T-helper 1 cell treated with Interleukin-12 subunit alpha and Interleukin-12 subunit beta and Interleukin-4 antibody, amounts not matched to agents 30 μg/mL and 1 μg/mL, for 36 hours (primary cell): ENCODE measurements around the gene KDM4B.

Experiments
- H3K27ac Mint-ChIP-seq: one replicate; pipeline ENCODE4 v1.8.0; 2021; ENCODE audit warnings: mild to moderate bottlenecking, mixed read lengths
- H3K27me3 Mint-ChIP-seq: one replicate; pipeline ENCODE4 v1.8.0; 2021; ENCODE audit warnings: low read depth, mixed read lengths
- H3K36me3 Mint-ChIP-seq: one replicate; pipeline ENCODE4 v1.8.0; 2021; ENCODE audit warnings: low read depth, mixed read lengths
- H3K4me1 Mint-ChIP-seq: one replicate; pipeline ENCODE4 v1.8.0; 2021; ENCODE audit warnings: low read depth, mixed read lengths
- H3K4me3 Mint-ChIP-seq: one replicate; pipeline ENCODE4 v1.8.0; 2021; ENCODE audit warnings: mild to moderate bottlenecking, moderate library complexity, mixed read lengths
- H3K9me3 Mint-ChIP-seq: one replicate; pipeline ENCODE4 v1.8.0; 2021; ENCODE audit warnings: mixed read lengths

Gene KDM4B

DNA sequence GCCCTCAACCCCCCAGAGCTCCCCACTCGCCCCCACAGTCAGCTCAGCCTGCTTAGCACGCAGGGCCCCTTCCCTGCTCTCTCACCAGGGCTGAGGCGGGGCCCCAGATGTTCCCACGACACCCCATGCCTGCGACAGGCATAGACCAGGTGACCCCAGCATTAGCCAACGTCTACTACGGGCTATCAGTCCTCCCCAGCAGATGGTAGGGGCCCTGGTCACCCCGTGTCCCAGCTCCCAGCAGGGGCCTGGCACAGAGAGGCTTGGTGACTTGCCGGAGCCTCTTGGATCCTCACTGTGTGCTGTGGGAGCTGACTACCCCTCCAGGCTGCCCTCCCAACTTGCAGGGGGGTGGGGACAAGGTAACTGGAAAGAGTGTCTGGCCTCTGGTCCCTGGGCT lies 80.6 kb downstream of the KDM4B start:
- Mint-ChIP-seq H3K9me3 (no peaks in the 10 kb centered on the region), H3K27ac (no peak overlapping the region), H3K27me3 (no peaks in the 10 kb centered on the region), H3K4me1 (no peaks in the 10 kb centered on the region), H3K4me3 (no peak overlapping the region), H3K36me3 (peaks cover 3% of the 10 kb centered on the region)

DNA sequence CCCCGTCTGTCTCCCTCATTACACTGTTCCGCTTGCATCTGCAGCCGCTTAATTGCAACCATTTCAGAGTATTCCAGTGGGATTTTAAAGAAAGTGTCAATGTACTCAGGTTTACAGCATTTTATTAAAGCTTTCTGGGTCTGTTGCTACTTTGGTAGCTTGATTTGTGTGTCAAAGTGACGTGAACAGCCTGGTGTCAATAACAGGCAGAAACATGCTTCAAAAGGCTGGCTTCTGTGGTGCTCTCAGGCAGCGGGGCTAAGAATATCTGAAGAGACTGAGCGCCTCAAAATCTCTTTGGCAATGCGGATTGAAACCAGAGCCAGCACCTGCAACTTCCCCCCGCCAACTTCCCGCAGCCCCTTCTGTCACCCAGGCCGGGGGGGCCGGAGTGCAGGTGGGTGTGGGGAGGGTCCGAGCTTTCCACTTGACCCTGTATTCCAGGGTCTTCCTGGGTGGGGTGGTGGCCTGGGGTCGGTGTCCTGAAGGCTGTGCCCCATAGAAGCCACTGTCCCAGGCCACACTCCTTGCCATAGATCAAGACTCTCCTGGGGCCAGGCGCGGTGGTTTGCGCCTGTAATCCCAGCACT lies 81.2 kb downstream of the KDM4B start:
- H3K27ac Mint-ChIP-seq, result no peak overlapping the region

DNA sequence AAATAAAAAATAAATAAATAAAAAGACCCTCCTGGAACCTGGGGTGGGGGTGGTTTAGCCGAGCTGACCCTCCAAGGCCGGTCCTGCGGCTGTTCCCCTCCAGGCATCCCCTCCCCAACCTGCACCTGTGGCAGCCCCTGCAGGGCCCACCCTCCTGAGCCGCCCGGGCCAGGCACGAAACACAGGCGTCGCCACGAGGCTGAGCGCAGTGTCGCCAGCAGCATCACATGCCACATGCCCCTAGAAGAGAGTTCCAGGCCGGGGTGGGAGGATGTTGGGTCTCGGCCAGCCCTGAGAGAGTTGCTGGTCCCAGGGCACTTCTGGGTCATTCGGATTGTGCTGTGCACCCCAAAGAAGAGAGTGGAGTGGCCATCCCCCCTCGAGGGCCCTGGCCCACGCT lies 82.0 kb downstream of the KDM4B start:
- no peak overlapping the region for H3K27ac Mint-ChIP-seq
- H3K9me3 Mint-ChIP-seq, result no peaks in the 10 kb centered on the region
- no peak overlapping the region for H3K4me3 Mint-ChIP-seq
- no peaks in the 10 kb centered on the region for H3K4me1 Mint-ChIP-seq
- peaks cover 3% of the 10 kb centered on the region for H3K36me3 Mint-ChIP-seq
- no peaks in the 10 kb centered on the region for H3K27me3 Mint-ChIP-seq

More for the DNA sequence above, 81.2 kb downstream of the KDM4B start:
- no peak overlapping the region for H3K4me3 Mint-ChIP-seq
- no peaks in the 10 kb centered on the region for H3K9me3 Mint-ChIP-seq
- peaks cover 3% of the 10 kb centered on the region for H3K36me3 Mint-ChIP-seq
- no peaks in the 10 kb centered on the region for H3K4me1 Mint-ChIP-seq
- no peaks in the 10 kb centered on the region for H3K27me3 Mint-ChIP-seq

DNA sequence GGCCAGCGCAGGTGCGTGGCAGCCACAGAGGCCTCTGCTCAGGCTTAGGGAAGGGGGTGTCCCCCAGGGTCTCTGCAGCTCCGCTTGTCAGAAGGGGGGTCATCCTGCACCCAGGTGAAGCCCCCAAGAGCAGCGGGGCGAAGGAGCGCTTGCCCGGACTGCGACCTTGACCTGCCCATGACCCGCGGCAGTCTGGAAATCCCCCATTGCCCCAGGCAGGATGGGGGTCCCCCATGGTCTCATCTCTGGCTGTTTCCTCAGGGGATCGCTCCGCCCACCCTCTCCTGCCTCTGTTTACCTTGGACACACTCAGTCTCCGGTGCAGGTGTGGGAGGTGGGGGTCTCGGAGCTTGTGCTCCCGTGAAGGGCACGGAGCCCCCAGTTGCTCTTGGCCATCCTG lies 82.7 kb downstream of the KDM4B start:
- no peak overlapping the region for H3K4me3 Mint-ChIP-seq
- no peaks in the 10 kb centered on the region for H3K9me3 Mint-ChIP-seq
- H3K36me3 Mint-ChIP-seq, result peaks cover 3% of the 10 kb centered on the region
- H3K4me1 Mint-ChIP-seq, result no peaks in the 10 kb centered on the region
- H3K27ac Mint-ChIP-seq, result no peak overlapping the region
- H3K27me3 Mint-ChIP-seq, result no peaks in the 10 kb centered on the region

GRCh38 chr19:5052515-5052914 lies 83.6 kb downstream of the KDM4B start:
- Mint-ChIP-seq H3K4me1 (no peaks in the 10 kb centered on the region), H3K36me3 (peaks cover 8% of the 10 kb centered on the region), H3K27ac (no peak overlapping the region), H3K4me3 (no peak overlapping the region), H3K27me3 (no peaks in the 10 kb centered on the region), H3K9me3 (no peaks in the 10 kb centered on the region)

DNA sequence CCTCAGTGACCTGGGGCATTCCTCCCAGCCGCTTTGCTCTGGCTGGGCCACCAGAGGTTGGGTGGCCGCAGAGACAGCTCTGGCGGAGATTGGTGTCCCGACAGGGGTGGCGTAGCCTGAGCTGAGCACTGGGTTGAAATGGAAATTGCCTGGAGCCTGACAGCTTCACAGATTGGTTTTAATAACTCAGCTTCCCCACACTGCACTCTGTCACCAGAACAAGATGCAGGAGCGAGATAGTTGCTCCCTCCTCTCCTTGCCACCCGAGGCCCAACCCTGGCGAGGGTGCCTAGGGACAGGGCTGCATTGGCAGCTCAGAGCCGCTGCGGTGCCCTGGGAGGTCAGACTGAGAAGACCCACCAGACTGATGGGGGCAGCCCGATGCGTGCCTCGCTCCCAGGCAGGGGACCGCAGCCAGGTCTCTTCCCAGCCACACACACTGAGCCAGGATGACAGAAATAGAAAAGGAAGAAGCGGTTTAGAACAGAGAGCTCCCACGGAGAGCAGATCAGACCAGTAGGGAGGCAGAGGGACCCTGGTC lies 84.1 kb downstream of the KDM4B start:
- Mint-ChIP-seq H3K36me3 (peaks cover 13% of the 10 kb centered on the region), H3K4me1 (no peaks in the 10 kb centered on the region), H3K27ac (no peak overlapping the region), H3K4me3 (no peak overlapping the region), H3K27me3 (no peaks in the 10 kb centered on the region), H3K9me3 (no peaks in the 10 kb centered on the region)

DNA sequence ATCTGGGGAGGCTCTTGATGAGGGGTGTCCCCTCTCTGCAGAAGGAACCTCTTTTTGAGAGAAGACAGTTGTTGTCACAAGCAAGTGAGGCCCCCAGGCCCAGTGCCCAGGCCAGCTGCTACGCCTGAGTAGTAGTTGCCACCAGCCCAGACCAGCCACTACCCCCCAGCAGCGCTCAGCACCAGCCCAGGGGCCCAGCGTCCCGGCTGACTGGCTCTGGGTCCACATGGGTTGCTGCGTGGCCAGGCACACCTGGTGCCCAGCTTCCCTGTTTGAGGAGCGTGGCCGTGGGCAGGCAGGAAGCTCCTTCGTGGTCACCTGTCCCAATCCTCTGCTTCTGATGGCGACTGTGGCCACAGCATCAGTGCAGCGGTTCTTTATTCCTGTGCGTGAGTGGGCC lies 84.7 kb downstream of the KDM4B start:
- H3K27ac Mint-ChIP-seq, result no peak overlapping the region

GRCh38 chr19:5054551-5055456 lies 85.9 kb downstream of the KDM4B start:
- Mint-ChIP-seq H3K27ac (no peak overlapping the region), H3K36me3 (peaks cover 18% of the 10 kb centered on the region), H3K4me3 (no peak overlapping the region), H3K4me1 (no peaks in the 10 kb centered on the region), H3K9me3 (no peaks in the 10 kb centered on the region), H3K27me3 (no peaks in the 10 kb centered on the region)

More for the DNA sequence above, 84.7 kb downstream of the KDM4B start:
- H3K4me1 Mint-ChIP-seq, result no peaks in the 10 kb centered on the region
- H3K27me3 Mint-ChIP-seq, result no peaks in the 10 kb centered on the region
- H3K4me3 Mint-ChIP-seq, result no peak overlapping the region
- H3K36me3 Mint-ChIP-seq, result peaks cover 14% of the 10 kb centered on the region
- H3K9me3 Mint-ChIP-seq, result no peaks in the 10 kb centered on the region

DNA sequence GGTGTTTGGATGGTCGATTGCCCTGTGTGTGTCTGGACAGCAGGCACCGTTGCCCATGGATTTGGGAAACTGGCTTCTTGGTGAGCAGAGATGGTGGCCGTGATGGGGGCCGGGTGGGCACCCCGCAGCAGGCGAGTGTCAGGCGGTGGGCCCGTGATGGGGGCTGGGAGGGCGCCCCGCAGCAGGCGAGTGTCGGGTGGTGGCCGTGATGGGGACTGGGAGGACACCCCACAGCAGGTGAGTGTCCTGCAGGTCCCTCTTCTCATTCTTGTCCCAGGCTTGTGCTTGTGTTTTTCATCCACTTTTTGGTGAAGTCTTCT lies 86.5 kb downstream of the KDM4B start:
- H3K9me3 Mint-ChIP-seq, result no peaks in the 10 kb centered on the region
- no peaks in the 10 kb centered on the region for H3K27me3 Mint-ChIP-seq
- H3K4me3 Mint-ChIP-seq, result no peak overlapping the region
- H3K36me3 Mint-ChIP-seq, result peaks cover 18% of the 10 kb centered on the region
- H3K27ac Mint-ChIP-seq, result no peak overlapping the region
- no peaks in the 10 kb centered on the region for H3K4me1 Mint-ChIP-seq

DNA sequence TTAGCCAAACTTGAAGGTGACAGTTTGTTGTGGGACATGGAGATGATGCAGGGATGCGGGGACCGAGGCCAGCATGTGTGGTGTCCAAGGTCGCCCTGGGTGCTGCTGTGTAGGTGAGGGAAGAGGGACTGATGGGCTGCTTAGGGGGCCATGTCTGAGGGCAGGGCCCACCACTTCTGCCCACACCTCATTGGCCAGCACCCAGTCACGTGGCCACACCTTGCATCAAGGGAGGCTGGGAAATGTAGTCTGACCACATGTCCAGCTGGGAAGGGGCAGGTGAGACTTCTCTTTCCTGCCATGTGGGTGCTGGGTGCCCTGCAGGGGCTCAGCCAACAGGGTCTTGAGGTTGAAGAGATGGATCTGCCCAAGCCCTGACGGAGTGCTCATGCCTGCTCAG lies 88.9 kb downstream of the KDM4B start:
- H3K9me3 Mint-ChIP-seq, result peaks cover 14% of the 10 kb centered on the region
- no peaks in the 10 kb centered on the region for H3K27me3 Mint-ChIP-seq
- no peak overlapping the region for H3K27ac Mint-ChIP-seq
- H3K4me3 Mint-ChIP-seq, result no peak overlapping the region
- H3K4me1 Mint-ChIP-seq, result no peaks in the 10 kb centered on the region
- H3K36me3 Mint-ChIP-seq, result peaks cover 39% of the 10 kb centered on the region

- H3K27ac Mint-ChIP-seq, result no peak overlapping the region
These were observed 89.8 kb downstream of the KDM4B start for GRCh38 chr19:5058521-5059212.

GRCh38 chr19:5059213-5059574 lies 90.3 kb downstream of the KDM4B start:
- Mint-ChIP-seq H3K27ac (no peak overlapping the region), H3K36me3 (peaks cover 48% of the 10 kb centered on the region), H3K4me1 (no peaks in the 10 kb centered on the region), H3K4me3 (no peak overlapping the region), H3K27me3 (no peaks in the 10 kb centered on the region), H3K9me3 (peaks cover 19% of the 10 kb centered on the region)

More at GRCh38 chr19:5058521-5059212, 89.8 kb downstream of the KDM4B start:
- H3K4me1 Mint-ChIP-seq, result no peaks in the 10 kb centered on the region
- H3K27me3 Mint-ChIP-seq, result no peaks in the 10 kb centered on the region
- H3K36me3 Mint-ChIP-seq, result peaks cover 45% of the 10 kb centered on the region
- H3K4me3 Mint-ChIP-seq, result no peak overlapping the region
- H3K9me3 Mint-ChIP-seq, result peaks cover 19% of the 10 kb centered on the region

DNA sequence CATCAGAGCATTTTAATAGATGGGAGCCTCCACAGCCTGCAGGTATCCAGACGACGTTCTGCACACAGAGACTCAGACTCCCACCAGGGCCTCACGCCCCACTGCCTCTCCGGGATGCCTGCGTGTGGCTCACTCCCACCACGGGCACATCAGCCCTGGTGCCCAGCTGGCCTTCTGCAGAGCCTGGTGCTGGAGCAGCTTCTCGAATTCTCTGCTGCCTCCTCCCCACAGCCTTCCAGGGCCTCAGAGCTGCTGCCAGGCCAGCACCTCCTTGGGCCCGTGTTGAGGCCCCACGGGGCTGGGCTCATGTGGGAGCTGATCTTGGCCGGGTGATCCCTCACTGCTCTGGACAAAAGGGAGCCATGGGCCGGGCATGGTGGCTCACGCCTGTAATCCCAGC lies 90.9 kb downstream of the KDM4B start:
- Mint-ChIP-seq H3K9me3 (peaks cover 19% of the 10 kb centered on the region), H3K36me3 (peaks cover 49% of the 10 kb centered on the region), H3K27me3 (no peaks in the 10 kb centered on the region), H3K27ac (no peak overlapping the region), H3K4me3 (no peak overlapping the region), H3K4me1 (no peaks in the 10 kb centered on the region)

DNA sequence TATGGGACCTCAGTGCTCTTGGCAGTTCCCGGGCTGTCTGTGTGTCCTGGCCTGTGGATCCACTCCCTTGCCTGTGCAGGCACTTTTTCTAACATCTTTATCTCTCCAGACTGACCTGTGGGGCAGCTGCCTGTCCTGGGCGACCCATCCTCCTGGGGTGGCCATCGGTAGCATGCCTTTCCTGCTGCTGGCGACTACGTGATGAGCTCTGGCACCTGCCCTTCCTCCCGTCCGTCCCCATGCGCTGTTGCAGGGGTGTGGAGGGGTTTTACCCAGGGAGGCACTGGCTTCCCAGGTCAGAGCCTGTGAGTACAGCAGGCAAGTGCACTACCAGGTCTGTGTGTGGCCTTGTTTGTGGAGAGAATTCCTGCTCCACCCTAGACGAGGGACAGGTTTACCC lies 93.3 kb downstream of the KDM4B start:
- H3K27ac Mint-ChIP-seq, result no peak overlapping the region
- no peaks in the 10 kb centered on the region for H3K27me3 Mint-ChIP-seq

GRCh38 chr19:5062799-5063198 lies 93.9 kb downstream of the KDM4B start:
- no peak overlapping the region for H3K4me3 Mint-ChIP-seq
- H3K27me3 Mint-ChIP-seq, result no peaks in the 10 kb centered on the region
- H3K4me1 Mint-ChIP-seq, result no peaks in the 10 kb centered on the region
- no peak overlapping the region for H3K27ac Mint-ChIP-seq
- H3K36me3 Mint-ChIP-seq, result peaks cover 43% of the 10 kb centered on the region
- H3K9me3 Mint-ChIP-seq, result peaks cover 19% of the 10 kb centered on the region

More for the DNA sequence above, 93.3 kb downstream of the KDM4B start:
- Mint-ChIP-seq H3K36me3 (peaks cover 49% of the 10 kb centered on the region), H3K9me3 (peaks cover 19% of the 10 kb centered on the region), H3K4me1 (no peaks in the 10 kb centered on the region), H3K4me3 (no peak overlapping the region)
